OCI-LY3 (cell line): ENCODE results near the gene VOPP1.
A peak's percentile ranks its signal among the peaks of the same experiment; 100 is the strongest.

ENCODE experiments used
- H2AFZ ChIP-seq: fragments of 200-600, 300-600 bp; shearing (Covaris generic); 2 replicates; pipeline ENCODE4 v1.6.0; 2014; ENCODE audit warnings: antibody characterized with exemption, low read depth, low read length
- H3K27ac ChIP-seq: fragments of 200-600, 300-600 bp; sonication (generic); 2 replicates; pipeline ENCODE4 v1.5.1; 2014; ENCODE audit warnings: mild to moderate bottlenecking, low read length, moderate library complexity, mixed read lengths
- H3K27me3 ChIP-seq: fragments of 200-600, 300-600 bp; sonication (generic); 2 replicates; pipeline ENCODE4 v1.6.1; 2014; ENCODE audit warnings: low read depth, low read length, mixed read lengths
- H3K36me3 ChIP-seq: fragments of 200-600, 300-600 bp; sonication (generic); replicated peaks from 2 replicates; pipeline ENCODE3; 2014; ENCODE audit warnings: low read depth, low read length, mixed read lengths
- H3K4me1 ChIP-seq: fragments of 300-600, 200-600 bp; sonication (generic); 2 replicates; pipeline ENCODE4 v1.6.1; 2014; ENCODE audit warnings: low read length, mixed read lengths
- H3K4me2 ChIP-seq: fragments of 200-600, 300-600 bp; sonication (generic); 2 replicates; pipeline ENCODE4 v1.6.1; 2014; ENCODE audit warnings: low read length, mixed read lengths
- H3K4me3 ChIP-seq: fragments of 300-600, 200-600 bp; sonication (generic); 2 replicates; pipeline ENCODE4 v1.5.1; 2014; ENCODE audit warnings: antibody characterized with exemption, mild to moderate bottlenecking, low read length, moderate library complexity
- H3K79me2 ChIP-seq: fragments of 300-600, 200-600 bp; shearing (Covaris generic); 2 replicates; pipeline ENCODE4 v1.6.1; 2014; ENCODE audit warnings: mild to moderate bottlenecking, low read length, mixed read lengths
- H3K9ac ChIP-seq: fragments of 300-600, 200-600 bp; shearing (Covaris generic); 2 replicates; pipeline ENCODE4 v1.6.0; 2014; ENCODE audit warnings: mild to moderate bottlenecking, low read length, moderate library complexity
- H3K9me3 ChIP-seq: fragments of 200-600, 300-600 bp; shearing (Covaris generic); 2 replicates; pipeline ENCODE4 v1.6.1; 2014; ENCODE audit warnings: low read length, mixed read lengths; ENCODE audit not compliant: insufficient read depth
- H4K20me1 ChIP-seq: fragments of 200-600, 300-600 bp; sonication (generic); 2 replicates; pipeline ENCODE4 v1.6.1; 2016; ENCODE audit warnings: low read length, mixed read lengths; ENCODE audit not compliant: insufficient read depth
- EZH2phosphoT487 ChIP-seq: fragments of 200-600 bp; shearing (Covaris generic); IDR thresholded peaks from 2 replicates; pipeline ENCODE4 v1.6.1; 2018; ENCODE audit warnings: antibody characterized with exemption, mixed run types, low read depth
- TF ChIP-seq, protein P1 (sequence below): fragments of 200-600, 300-600 bp; sonication (generic); IDR thresholded peaks from 2 replicates; pipeline ENCODE4 v1.5.1; 2014; ENCODE audit warnings: antibody characterized with exemption, low read length, low read depth

Gene VOPP1

GRCh38 chr7:55440040-55440690 is 132.1 kb downstream of the VOPP1 start:
- peaks cover 7% of the 10 kb centered on the region for H3K36me3 ChIP-seq
- no peak overlapping the region for H2AFZ ChIP-seq
- H3K4me1 ChIP-seq, result no peaks in the 10 kb centered on the region
- no peak overlapping the region for H3K4me3 ChIP-seq
- no peak overlapping the region for H3K9ac ChIP-seq
- 0 out of 2 replicates have a peak overlapping the region, but pooled peaks have one; percentile 0 for H3K27ac ChIP-seq
- TF ChIP-seq EZH2phosphoT487, result no peak
- TF ChIP-seq, protein P1, sequence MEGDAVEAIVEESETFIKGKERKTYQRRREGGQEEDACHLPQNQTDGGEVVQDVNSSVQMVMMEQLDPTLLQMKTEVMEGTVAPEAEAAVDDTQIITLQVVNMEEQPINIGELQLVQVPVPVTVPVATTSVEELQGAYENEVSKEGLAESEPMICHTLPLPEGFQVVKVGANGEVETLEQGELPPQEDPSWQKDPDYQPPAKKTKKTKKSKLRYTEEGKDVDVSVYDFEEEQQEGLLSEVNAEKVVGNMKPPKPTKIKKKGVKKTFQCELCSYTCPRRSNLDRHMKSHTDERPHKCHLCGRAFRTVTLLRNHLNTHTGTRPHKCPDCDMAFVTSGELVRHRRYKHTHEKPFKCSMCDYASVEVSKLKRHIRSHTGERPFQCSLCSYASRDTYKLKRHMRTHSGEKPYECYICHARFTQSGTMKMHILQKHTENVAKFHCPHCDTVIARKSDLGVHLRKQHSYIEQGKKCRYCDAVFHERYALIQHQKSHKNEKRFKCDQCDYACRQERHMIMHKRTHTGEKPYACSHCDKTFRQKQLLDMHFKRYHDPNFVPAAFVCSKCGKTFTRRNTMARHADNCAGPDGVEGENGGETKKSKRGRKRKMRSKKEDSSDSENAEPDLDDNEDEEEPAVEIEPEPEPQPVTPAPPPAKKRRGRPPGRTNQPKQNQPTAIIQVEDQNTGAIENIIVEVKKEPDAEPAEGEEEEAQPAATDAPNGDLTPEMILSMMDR, result no peak
- no peak overlapping the region for H3K4me2 ChIP-seq
- no peaks in the 10 kb centered on the region for H3K79me2 ChIP-seq
- no peaks in the 10 kb centered on the region for H3K27me3 ChIP-seq
- H3K9me3 ChIP-seq, result no peaks in the 10 kb centered on the region
- no peaks in the 10 kb centered on the region for H4K20me1 ChIP-seq

DNA sequence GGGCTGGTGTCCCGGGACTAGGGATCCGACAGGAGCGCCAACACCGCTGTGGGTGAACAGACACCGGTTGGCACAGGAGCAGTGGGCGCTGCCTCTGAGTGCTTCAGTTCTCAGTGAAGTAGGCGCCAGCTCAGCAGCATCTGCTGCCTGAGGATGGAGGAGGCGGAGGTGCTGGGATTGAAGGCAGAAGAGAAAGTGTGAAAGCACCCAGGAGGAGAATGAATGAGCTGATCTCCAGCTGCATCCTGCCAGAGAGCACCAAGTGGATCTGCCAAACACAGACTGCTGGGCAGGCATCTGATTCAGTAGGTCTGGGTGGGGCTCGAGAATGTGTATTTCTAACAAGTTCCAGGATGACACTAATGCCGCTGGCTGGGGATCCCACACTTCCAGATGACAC is 132.7 kb downstream of the VOPP1 start:
- H3K4me3 ChIP-seq, result no peak overlapping the region
- no peaks in the 10 kb centered on the region for H3K27me3 ChIP-seq
- H3K4me1 ChIP-seq, result peaks cover 4% of the 10 kb centered on the region
- no peaks in the 10 kb centered on the region for H4K20me1 ChIP-seq
- H3K79me2 ChIP-seq, result no peaks in the 10 kb centered on the region
- H2AFZ ChIP-seq, result no peak overlapping the region
- peaks cover 7% of the 10 kb centered on the region for H3K36me3 ChIP-seq
- no peak for TF ChIP-seq EZH2phosphoT487
- TF ChIP-seq, protein P1, result no peak
- H3K9me3 ChIP-seq, result no peaks in the 10 kb centered on the region
- H3K27ac ChIP-seq, result no peak overlapping the region
- H3K4me2 ChIP-seq, result no peak overlapping the region
- no peak overlapping the region for H3K9ac ChIP-seq

DNA sequence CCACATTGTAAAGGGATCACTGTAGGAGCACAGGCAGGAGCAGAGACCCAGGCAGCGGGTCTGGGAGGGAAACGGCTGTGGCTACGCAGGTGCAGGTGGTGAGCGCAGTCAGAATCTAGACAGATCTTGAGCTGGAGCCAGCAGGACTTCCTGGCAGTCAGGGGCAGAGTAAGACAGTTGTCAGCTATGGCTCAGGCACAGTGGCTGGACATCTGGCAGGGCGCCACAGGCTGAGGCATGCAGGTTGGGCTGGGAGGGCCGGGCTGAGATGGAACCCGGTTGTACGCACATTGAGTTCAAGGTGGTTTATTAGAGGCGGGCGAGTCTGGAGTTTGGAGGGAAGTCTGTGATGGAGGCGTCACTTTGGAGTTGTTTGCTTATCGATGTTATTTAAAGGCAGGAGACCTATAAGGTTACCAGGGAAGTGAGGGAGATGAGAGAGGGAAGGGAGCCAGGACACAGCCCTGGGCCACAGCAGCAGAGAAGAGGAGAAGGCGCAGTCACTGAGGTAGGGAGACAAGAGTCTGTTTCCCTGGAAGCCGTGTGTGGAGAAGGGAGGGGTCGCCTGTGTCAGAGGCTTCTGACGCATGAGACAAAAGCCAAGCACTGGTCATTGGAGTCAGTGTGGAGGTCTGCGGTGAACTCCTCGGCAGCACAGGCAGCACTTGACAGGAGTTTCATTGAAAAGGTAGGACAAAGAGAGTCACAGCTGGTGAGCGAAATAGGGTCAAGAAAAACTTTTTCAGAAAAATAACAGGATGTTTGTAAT is 133.4 kb downstream of the VOPP1 start:
- Histone ChIP-seq H3K36me3 (peaks cover 7% of the 10 kb centered on the region), H3K4me3 (no peak overlapping the region), H4K20me1 (no peaks in the 10 kb centered on the region), H3K4me2 (no peak overlapping the region), H2AFZ (no peak overlapping the region), H3K9ac (no peak overlapping the region), H3K27me3 (no peaks in the 10 kb centered on the region), H3K4me1 (peaks cover 8% of the 10 kb centered on the region), H3K9me3 (no peaks in the 10 kb centered on the region), H3K27ac (no peak overlapping the region), H3K79me2 (no peaks in the 10 kb centered on the region)
- TF ChIP-seq EZH2phosphoT487, result no peak
- TF ChIP-seq, protein P1, result no peak

- Histone ChIP-seq H4K20me1 (no peaks in the 10 kb centered on the region), H3K27me3 (no peaks in the 10 kb centered on the region), H3K27ac (no peak overlapping the region), H3K9ac (no peak overlapping the region), H2AFZ (no peak overlapping the region), H3K4me3 (no peak overlapping the region), H3K79me2 (no peaks in the 10 kb centered on the region), H3K9me3 (no peaks in the 10 kb centered on the region), H3K36me3 (peaks cover 7% of the 10 kb centered on the region), H3K4me1 (peaks cover 14% of the 10 kb centered on the region), H3K4me2 (no peak overlapping the region)
- TF ChIP-seq, protein P1, result no peak
- no peak for TF ChIP-seq EZH2phosphoT487
Measured at GRCh38 chr7:55438085-55438756, 134.1 kb downstream of the VOPP1 start.
